ENCODE data around the gene TMEM63A.

DNA sequence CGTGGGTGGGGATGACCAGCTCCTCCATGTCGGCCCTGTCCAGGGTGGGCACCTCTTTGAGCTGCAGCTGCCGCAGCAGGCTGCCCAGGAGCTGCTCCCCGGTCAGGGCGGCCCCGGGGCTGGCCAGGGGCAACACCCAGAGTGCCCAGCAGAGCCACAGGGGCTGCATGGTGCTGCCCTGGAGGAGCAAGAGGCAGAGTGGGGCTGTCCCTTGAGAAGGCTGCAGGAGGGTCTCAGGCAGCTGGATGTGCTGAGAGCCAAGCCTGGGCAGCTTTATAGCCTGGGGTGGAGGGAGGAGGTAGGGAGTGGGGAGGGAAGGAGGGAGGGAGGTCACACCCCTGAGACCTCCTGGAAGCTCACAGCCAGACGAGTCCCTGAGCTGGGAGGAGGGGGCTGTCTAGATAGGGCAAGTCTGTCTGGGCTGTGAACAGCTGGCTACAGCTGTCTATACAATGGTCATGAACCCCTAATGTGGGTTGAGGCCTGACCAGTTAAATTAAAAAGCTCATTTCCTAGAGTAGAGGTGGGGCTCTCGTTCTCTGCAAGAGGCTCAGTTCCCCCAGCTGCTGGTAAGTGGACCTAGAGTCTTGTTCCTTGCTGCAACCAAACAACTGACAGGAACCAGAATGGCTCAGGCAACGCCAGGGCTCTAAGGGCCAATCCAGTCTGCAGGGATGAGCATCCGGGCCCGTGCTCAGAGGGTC is 6.9 kb upstream of the TMEM63A start, which contains the start of gene LEFTY1:
- TF ChIP-seq, protein P1, sequence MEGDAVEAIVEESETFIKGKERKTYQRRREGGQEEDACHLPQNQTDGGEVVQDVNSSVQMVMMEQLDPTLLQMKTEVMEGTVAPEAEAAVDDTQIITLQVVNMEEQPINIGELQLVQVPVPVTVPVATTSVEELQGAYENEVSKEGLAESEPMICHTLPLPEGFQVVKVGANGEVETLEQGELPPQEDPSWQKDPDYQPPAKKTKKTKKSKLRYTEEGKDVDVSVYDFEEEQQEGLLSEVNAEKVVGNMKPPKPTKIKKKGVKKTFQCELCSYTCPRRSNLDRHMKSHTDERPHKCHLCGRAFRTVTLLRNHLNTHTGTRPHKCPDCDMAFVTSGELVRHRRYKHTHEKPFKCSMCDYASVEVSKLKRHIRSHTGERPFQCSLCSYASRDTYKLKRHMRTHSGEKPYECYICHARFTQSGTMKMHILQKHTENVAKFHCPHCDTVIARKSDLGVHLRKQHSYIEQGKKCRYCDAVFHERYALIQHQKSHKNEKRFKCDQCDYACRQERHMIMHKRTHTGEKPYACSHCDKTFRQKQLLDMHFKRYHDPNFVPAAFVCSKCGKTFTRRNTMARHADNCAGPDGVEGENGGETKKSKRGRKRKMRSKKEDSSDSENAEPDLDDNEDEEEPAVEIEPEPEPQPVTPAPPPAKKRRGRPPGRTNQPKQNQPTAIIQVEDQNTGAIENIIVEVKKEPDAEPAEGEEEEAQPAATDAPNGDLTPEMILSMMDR (IDR thresholded peaks at IDR 0.05): no peak
- TF ChIP-seq POLR2A (IDR thresholded peaks at IDR 0.05): no peak

Measured in uterus (tissue), 2 donors.